Activated B cell treated with CpG ODN at 0.5 μM for 24 hours (primary cell): Measurements from ENCODE around the gene PLCL2. TPM values are rescaled to one million over a fixed set of nuclear protein-coding genes. Genes with fewer than 3 reads are reported as not detected.

Experiments
- ATAC-seq: fragments of 200-7000 bp; cut with Tn5 transposase; one replicate; pipeline ENCODE4 v1.10.0; 2021; ENCODE audit warnings: low read depth, mild to moderate bottlenecking, moderate library complexity
- CTCF ChIA-PET: fragments of 350-600 bp; sonication (Branson Sonifier 250); formaldehyde crosslinking; loops from one replicate; lab custom pipeline; 2021; ENCODE audit warnings: antibody characterized with exemption; lab: Charles Lee
- POLR2A ChIA-PET: fragments of 350-600 bp; sonication (Branson Sonifier 250); formaldehyde crosslinking; loops from one replicate; lab custom pipeline; 2021; ENCODE audit warnings: antibody characterized with exemption; lab: Charles Lee
- DNase-seq: peaks from one replicate; pipeline ENCODE4 v3.0.0; 2022
- H3K27ac Mint-ChIP-seq: one replicate; pipeline ENCODE4 v1.8.0; 2020; ENCODE audit warnings: mixed read lengths
- H3K27me3 Mint-ChIP-seq: one replicate; pipeline ENCODE4 v1.8.0; 2021; ENCODE audit warnings: mixed read lengths
- H3K36me3 Mint-ChIP-seq: one replicate; pipeline ENCODE4 v1.8.0; 2021; ENCODE audit warnings: low read depth, mixed read lengths
- H3K4me1 Mint-ChIP-seq: one replicate; pipeline ENCODE4 v1.8.0; 2021; ENCODE audit warnings: mixed read lengths
- H3K4me3 Mint-ChIP-seq: one replicate; pipeline ENCODE4 v1.8.0; 2020; ENCODE audit warnings: mild to moderate bottlenecking, mixed read lengths
- H3K9me3 Mint-ChIP-seq: one replicate; pipeline ENCODE4 v1.8.0; 2020; ENCODE audit warnings: mixed read lengths
- CTCF ChIP-seq: fragments of 200-600 bp; IDR thresholded peaks from one replicate; pipeline ENCODE4 v1.8.0; 2022; ENCODE audit warnings: antibody characterized with exemption, mild to moderate bottlenecking
- intact Hi-C: fragments of 100-400 bp; cut with micrococcal nuclease; formaldehyde crosslinking; loops from one replicate; pipeline ENCODE4 v1.15.1; 2024
- total RNA-seq: library from RNA; stranded (reverse); gene quantifications from 2 replicates; pipeline ENCODE4 v1.2.3, GENCODE V29; 2022

The PLCL2 gene
- total RNA-seq, 1 donor from 2014 or later, result 40.0 TPM

- H3K27ac Mint-ChIP-seq, result peak overlapping the region; percentile 84
- CTCF ChIA-PET, result no interaction called here
- POLR2A ChIA-PET, result interaction anchor here (1.3 to 1.5 kb wide), 2 partner anchors 8 to 20 kb away, joined by 4 to 5 read pairs; no protein-coding TSS in a partner anchor
- no peak overlapping the region for H3K4me3 Mint-ChIP-seq
- ATAC-seq (no peak), DNase-seq (no peak)
- TF ChIP-seq CTCF, result no peak
- peaks cover 13% of the 10 kb centered on the region for H3K36me3 Mint-ChIP-seq
- H3K9me3 Mint-ChIP-seq, result peaks cover 6% of the 10 kb centered on the region
- H3K4me1 Mint-ChIP-seq, result peaks cover 88% of the 10 kb centered on the region
- intact Hi-C loops, result loop anchor here (1.0 to 2.0 kb wide), 2 partner anchors 8 to 21 kb away; partner anchors contain the start of gene PLCL2
- H3K27me3 Mint-ChIP-seq, result no peaks in the 10 kb centered on the region
Measured at GRCh38 chr3:16905704-16906103, 20.9 kb downstream of the PLCL2 start.

- intact Hi-C loops, result no loop called here
- ATAC-seq, result no peak
- no peak for DNase-seq
Measured at GRCh38 chr3:16906682-16907081, 21.9 kb downstream of the PLCL2 start.

GRCh38 chr3:16907243-16907642 is 22.5 kb downstream of the PLCL2 start:
- CTCF ChIA-PET, result no interaction called here
- peak overlapping the region; percentile 32 for H3K27ac Mint-ChIP-seq
- intact Hi-C loops, result no loop called here

More at GRCh38 chr3:16906682-16907081, 21.9 kb downstream of the PLCL2 start:
- Mint-ChIP-seq H3K27me3 (no peaks in the 10 kb centered on the region), H3K9me3 (peaks cover 6% of the 10 kb centered on the region), H3K27ac (peak overlapping the region; percentile 32), H3K36me3 (peaks cover 13% of the 10 kb centered on the region), H3K4me3 (no peak overlapping the region), H3K4me1 (peaks cover 84% of the 10 kb centered on the region)
- ChIA-PET POLR2A (interaction anchor here (1.1 to 1.5 kb wide), 3 partner anchors 10 to 22 kb away, joined by 4 to 7 read pairs (median 5); partner anchors contain the start of gene PLCL2), CTCF (no interaction called here)
- no peak for TF ChIP-seq CTCF

GRCh38 chr3:16908016-16908807 is 23.5 kb downstream of the PLCL2 start:
- Mint-ChIP-seq H3K27me3 (no peaks in the 10 kb centered on the region), H3K36me3 (peaks cover 11% of the 10 kb centered on the region), H3K4me3 (no peak overlapping the region), H3K4me1 (peaks cover 84% of the 10 kb centered on the region), H3K27ac (peak overlapping the region; percentile 30), H3K9me3 (peaks cover 6% of the 10 kb centered on the region)
- ATAC-seq (no peak), DNase-seq (no peak)
- no peak for TF ChIP-seq CTCF
- ChIA-PET CTCF (no interaction called here), POLR2A (interaction anchor here (0.6 to 1.8 kb wide), 5 partner anchors 9 to 1563 kb away, joined by 3 to 8 read pairs (median 4); no protein-coding TSS in a partner anchor)
- intact Hi-C loops, result no loop called here

More at GRCh38 chr3:16907243-16907642, 22.5 kb downstream of the PLCL2 start:
- POLR2A ChIA-PET, result interaction anchor here (0.6 to 1.3 kb wide), 3 partner anchors 11 to 1562 kb away, joined by 4 to 7 read pairs (median 5); partner anchors contain the start of gene PLCL2
- H3K27me3 Mint-ChIP-seq, result no peaks in the 10 kb centered on the region
- peaks cover 6% of the 10 kb centered on the region for H3K9me3 Mint-ChIP-seq
- DNase-seq (no peak), ATAC-seq (peak; percentile 27)
- peaks cover 13% of the 10 kb centered on the region for H3K36me3 Mint-ChIP-seq
- peaks cover 84% of the 10 kb centered on the region for H3K4me1 Mint-ChIP-seq
- TF ChIP-seq CTCF, result no peak
- H3K4me3 Mint-ChIP-seq, result no peak overlapping the region

- TF ChIP-seq CTCF, result no peak
- CTCF ChIA-PET, result no interaction called here
- DNase-seq (no peak), ATAC-seq (no peak)
- intact Hi-C loops, result no loop called here
- POLR2A ChIA-PET, result interaction anchor here (0.6 to 1.8 kb wide), 6 partner anchors 8 to 834 kb away, joined by 3 to 8 read pairs (median 3); partner anchors contain the start of gene TBC1D5
- no peaks in the 10 kb centered on the region for H3K27me3 Mint-ChIP-seq
- no peak overlapping the region for H3K4me3 Mint-ChIP-seq
- peak overlapping the region; percentile 20 for H3K27ac Mint-ChIP-seq
- H3K36me3 Mint-ChIP-seq, result peaks cover 10% of the 10 kb centered on the region
- H3K4me1 Mint-ChIP-seq, result peaks cover 83% of the 10 kb centered on the region
- peaks cover 6% of the 10 kb centered on the region for H3K9me3 Mint-ChIP-seq
Measured at GRCh38 chr3:16908896-16909295, 24.1 kb downstream of the PLCL2 start.
